Measurements from ENCODE around the gene NR6A1.
A peak's percentile ranks its signal among the peaks of the same experiment; 100 is the strongest.
"Not testable (repeated sequence)": the region's sequence is repeated elsewhere in the genome, so short reads cannot be mapped to it uniquely, and the experiment has no call there.

NR6A1 gene

DNA sequence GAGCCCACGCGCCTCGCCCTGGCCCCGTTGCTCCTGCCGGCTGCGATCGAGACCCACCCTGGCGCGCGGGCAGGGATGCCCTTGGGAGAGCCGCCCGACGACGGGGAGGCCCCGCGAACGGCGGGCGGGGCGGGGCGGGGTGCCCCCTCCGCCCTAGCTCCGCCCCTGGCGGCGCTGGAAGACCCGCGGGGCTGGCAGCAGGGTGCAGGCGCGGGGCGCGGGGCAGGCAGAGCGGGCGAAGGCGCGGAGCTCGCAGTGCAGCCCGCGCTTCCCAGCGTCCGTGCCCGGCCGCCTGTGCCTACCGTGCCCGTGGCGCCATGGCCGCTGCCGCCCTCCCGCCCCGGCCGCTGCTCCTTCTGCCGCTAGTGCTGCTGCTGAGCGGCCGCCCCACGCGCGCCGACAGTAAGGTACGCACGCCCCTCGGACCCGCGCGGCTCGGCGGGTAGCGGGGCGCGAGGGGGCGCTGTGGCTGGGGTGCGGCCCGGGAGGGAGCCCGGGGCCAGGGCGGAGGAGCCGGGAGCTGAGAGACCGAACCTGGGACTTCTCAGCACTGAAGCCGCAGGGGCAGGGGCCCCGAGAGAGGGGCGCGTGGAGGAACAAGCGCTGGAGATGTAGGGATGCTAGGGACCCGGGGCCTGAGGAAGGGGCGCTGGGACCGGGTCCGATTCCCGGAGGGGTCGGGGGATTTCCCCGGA lies 6.0 kb upstream of the NR6A1 start, which contains the start of gene OLFML2A:
TSS of gene OLFML2A (plus strand) at position 180 of the 695 bp plus-strand sequence. CDS start at position 318, 138 bp downstream.
- DNase-seq (ENCODE audit: low read depth in 2 of 2) = no peak

DNA sequence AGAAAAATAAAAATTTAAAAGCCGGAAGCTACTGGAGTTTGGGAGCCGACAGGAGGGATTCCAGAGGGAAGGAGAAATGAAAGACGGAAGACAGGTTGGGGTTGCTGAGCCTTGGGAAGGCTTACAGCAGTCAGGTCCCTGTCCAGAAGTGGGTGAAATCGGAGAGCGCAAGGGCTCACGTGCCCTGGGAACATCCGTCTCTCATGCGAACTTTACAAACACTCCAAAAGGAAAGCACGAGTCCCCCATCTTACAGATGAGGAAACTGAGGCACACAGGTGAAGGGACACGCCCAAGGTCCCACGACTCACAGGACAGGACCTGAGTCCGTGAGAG lies 5.5 kb upstream of the NR6A1 start:
- DNase-seq (ENCODE audit: low read depth in 2 of 2) = no peak

DNA sequence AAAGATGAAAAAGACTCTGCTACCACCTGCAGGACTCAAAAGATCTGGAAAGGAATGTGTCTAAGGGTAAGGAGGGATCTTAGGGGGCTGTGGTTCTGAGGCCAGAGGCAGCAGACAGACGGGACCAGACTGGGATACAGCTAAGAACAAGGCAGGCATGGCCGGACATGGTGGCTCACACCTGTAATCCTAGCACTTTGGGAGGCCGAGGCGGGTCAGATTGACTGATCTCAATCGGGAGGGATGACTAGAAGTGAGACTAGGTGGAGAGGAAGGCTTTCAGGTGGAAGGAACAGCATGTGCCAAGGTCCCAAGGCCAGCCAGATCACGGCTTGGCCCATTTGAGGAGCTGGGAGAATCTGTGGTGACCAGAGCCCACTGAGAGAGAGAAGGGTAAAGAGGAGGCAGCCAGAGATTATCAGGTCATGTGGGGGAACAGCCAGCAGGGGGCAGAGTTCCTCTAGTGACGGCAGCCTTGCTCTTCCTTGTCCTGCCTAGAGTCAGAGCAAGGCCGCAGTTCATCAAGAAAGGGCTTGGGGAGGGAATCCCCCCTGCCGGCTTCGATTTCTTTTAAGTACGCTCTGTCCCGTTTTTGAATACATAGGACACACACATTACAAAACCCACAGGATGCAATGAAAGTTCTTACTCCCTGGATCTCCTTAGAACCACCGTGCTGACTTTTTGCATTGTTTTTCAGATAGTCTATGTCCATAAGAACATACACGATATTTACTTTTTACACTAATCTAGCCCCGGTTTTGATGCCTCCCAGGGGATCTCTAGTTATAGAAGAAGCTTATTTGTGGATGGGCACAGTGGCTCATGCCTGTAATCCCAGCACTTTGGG lies 3.2 kb upstream of the NR6A1 start:
- peak; percentile 69 to 80 for DNase-seq (ENCODE audit: low read depth in 2 of 2)

DNA sequence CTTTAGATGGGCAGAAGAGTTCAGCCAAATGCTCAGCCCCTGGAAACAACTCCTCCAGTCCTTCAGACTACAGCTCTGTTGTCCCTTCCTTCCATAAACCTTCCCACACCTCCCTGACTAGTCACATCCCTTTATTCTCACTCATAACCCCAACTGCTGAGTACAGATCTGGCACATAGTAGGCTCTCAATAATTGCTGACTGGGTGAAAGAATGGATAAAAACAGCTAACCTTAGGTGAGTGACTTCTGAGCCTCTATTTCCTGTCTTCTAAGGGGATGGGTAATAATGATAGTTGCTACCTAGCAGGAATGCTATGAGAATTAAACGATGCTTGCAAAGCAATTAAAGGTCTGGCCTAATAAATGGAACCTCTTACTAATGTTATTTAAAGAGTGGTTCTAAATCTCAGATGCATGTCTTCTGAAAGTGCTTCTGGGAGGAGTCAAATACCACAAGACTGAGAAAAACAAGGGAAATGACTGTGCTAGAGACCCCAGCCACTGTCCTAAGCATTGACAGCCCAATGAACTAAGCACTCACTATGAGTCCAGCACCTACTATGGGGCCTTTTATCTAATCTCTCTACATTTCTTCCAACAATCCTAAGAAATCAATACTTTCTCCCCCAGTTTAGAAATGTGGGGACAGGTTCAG lies 2.5 kb upstream of the NR6A1 start:
- DNase-seq (ENCODE audit: low read depth in 2 of 2) = no peak

DNA sequence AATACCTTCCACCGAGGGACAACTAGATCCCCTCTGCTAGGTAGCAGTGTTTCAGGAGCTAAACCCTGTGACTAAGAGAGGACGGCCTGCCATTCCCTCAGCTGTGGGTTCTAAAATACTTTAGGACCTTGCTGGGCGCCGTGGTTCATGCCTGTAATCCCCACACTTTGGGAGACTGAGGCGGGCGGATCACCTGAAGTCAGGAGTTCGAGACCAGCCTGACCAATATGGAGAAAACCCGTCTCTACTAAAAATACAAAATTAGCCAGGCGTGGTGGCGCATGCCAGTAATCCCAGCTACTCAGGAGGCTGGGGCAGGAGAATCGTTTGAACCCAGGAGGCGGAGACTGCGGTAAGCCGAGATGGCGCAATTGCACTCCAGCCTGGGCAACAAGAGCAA lies 1.8 kb upstream of the NR6A1 start:
- DNase-seq (ENCODE audit: low read depth in 2 of 2) = not testable (repeated sequence)

DNA sequence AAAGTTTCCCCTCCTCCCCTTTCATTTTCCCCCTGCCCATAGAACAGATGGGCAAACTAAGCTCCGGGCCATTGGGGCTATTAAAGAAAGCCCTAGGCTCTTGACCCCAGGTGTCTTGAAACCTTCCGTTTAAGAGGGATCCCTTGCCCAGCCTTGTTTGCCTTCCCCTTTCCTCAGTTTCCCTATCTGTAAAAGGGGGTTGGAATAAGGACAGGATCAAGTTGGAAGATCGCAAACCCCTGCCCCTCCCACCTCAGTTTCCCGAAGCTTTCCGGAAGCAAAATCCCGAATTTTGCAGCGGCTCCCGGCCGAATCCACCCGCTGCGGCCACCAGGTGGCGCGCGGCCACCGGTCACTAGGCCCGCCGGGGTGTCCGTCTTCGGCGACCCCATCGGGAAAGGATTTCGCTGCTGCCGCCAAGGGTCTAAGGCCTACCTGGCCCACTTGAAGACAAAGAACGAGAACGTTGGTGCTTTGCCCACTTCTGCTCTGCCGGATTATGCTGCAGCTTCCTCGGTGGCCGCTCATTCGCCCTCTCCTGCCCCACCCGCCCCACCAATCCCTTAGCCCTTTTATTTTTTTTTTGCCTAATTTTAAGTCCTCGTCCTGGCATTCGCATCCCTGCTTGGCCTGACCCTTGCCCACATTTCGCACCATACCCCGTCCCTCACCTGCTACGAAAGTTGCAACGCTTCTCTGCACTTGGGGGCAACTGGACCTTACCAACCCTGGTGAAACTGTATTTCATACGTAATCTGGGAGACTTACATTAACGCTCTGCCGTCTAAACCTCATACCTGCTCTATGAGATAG lies 962 bp upstream of the NR6A1 start:
- DNase-seq (ENCODE audit: low read depth in 2 of 2) = no peak

DNA sequence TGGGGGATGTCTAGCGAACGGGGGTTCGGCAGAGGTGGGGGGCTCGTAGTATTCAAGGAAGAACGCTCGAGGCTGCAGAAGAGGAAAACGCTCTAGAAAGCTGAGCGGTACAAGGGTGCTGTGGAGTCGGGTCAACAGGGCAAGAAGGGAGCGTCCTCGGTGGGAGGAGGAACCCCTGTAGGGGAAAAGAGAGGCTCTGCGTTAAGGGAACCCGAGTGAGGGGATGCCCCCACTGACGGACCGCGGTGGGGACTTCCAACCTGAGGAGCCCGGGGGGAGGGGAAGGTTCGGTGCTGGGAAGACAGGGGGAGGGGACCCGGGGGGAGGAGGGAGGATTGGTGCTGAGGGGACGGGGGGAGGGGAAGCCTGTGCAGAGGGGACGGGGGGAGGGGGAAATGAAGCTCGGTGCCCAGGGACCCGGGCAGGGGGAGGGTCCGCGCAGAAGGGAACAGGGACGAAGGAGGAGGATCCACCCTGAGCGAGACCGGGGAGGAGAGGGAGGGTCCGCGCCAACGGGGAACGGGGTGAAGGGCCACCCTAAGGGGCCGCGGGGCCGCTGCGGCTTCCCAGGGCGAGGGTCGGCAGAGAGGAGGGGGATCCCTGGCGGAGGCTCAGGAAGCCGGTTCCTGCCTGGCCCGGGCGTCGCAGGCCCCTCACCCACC lies 621 bp downstream of the NR6A1 start:
- DNase-seq (ENCODE audit: low read depth in 2 of 2) = no peak

DNA sequence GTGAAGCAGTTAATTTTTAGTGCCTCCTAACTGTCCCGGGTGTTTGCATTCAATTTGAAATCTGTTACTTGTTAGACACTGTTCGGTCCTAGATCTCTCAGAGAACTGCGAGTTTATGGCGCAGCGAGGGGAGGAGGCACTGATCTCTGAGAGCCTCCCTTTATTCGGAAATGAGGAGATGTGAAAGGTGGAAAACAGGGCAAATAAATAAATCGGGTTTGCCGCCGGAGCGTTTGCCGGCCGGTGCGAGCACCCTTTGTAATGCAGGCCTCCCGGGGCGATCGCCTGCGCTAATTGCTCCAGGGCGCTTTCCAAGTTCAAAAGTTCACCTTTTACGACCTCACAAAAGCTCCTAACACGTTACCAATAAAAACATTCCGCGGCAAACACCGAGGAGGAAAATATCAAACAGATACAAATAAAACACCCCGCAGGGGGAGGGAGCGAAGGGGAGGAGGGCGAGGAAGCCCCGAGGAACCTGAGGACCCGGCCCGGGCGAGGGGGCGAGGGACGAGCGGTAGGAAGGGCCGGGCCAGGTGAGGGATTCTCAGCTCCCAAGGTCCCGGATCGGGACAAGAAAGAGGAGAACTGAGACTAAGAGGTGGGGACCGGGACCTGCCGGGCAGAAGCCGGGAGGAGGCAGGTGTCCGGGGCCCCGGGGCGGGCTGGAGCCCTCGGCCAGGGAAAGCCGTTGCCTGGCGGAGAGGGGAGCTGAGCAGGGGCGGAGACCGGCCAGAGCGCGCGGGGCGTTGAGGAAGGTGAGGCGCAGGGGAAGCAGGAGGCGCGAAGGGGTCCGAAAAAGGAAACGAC lies 1.4 kb downstream of the NR6A1 start:
- DNase-seq (ENCODE audit: low read depth in 2 of 2) = no peak

DNA sequence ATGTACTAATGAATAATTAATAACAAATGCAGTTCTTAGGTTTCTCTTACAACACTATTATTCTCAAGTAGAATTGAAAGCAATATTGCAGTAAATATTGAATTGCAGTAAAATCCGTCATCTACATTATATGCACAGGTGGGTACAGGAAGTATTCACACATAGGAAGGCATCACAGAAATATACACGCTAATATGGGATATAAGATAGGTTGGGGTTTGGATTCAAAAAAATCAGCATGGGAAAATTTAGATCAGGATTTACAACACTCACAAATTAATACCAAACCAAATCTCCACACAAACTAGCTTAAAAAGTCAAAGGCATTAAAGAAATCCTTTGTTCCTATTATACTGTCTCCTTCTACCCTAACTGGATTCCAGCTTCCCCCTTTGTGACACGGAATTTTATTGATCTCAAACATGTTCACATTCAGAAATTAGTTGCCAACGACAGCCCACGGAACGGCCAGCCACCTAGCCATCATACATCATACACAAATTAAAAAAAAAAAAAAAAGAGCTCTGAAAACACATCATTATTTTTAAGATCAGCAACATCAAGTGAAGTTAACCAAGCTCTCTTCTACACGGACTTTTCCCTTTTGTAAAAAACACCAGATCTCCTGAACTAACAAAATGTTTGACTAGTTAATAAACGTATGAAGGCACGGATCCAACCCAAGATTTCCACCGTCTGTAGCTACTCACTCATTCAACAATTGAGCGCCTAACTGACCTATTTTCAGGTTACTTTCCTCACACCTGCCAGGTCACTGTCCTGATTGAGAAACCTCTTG lies 2.2 kb downstream of the NR6A1 start:
- DNase-seq (ENCODE audit: low read depth in 2 of 2) = no peak

DNA sequence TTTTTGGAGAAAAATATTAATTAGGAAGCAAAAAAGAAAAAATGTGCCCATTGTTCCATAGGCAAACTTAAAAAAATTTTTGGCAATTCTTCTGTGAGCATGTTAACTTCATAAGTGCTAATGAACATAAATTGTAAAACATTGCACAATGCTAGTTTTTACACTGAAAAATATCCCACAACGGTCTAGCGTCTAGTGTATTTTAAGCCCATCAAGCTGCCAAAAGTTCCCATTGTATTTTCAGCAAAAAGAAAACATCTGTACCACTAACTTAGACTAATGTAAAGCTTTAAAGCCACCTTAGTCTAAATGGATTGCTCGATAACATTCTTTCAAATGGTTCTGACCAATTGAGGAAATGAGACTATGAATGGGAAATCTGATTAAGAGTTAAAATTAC lies 2.8 kb downstream of the NR6A1 start:
- DNase-seq (ENCODE audit: low read depth in 2 of 2) = no peak

DNA sequence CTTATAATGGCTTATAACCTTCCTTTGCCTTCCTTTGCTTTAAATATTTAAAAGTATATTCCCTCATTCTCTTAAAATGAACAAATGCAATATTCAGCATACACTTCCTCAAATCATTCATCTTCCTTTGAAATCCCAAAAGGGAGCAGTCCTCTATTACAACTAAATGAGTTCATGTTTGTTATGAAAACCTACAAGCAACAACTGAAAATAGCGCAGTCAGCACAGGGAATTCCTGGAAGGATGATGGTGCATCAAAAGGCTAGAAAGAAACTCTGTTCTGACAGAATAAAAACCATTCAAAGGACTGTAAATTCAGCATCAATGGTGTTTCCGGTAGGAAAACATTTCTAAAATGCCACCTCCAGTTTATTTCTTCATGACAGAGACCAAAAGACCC lies 3.3 kb downstream of the NR6A1 start:
- DNase-seq (ENCODE audit: low read depth in 2 of 2) = no peak

DNA sequence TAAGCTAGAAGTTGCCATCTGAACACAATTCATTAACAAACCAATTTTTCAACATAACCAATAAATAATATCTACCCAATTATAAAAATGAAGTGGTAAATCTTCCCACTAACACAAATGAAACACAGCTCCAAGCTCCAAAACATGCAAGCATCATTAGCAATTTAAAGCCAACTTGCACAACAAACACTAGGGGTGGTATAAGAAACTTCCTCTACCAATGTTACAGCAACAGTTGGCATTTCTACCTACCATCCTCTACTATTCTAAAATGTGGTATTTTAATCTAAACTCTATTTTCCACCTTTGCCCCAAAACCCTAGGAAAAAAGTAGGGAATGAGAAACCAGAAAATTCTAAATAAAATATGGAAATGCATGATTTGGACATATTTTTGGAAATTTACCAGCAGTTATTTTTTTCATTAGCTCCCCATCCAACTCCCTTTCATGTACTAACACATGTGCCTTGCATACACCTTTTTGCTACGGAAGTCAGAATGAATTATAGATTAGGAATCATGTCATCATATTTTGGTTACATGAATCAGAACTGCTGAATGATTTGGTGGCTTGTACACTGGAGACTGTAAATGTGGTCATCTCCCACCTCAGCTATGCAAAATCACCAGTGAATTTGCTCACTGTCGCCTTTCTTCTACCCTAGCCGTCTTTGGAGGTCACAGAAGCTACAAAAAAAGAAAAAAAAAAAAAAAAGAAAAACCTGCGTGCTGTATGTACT lies 4.1 kb downstream of the NR6A1 start:
- no peak for DNase-seq (ENCODE audit: low read depth in 2 of 2)

DNA sequence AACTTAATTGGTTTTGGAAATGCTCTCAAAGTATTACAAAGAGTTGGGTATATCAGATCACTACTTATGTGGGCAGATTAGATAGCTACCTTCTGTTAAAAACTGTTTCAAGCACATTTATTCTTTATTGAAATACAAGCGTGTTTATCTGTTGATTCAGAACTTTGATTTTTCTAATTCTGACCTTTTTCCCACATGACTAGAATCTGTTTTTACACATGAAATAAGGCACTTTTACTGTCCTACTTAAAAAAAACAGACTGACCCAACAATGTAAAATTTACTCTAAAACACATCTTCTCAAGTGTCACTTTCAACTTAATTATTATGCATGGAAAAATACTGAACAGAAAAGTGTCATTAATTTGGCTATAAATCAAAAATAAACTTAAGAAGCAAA lies 4.8 kb downstream of the NR6A1 start:
- no peak for DNase-seq (ENCODE audit: low read depth in 2 of 2)

DNA sequence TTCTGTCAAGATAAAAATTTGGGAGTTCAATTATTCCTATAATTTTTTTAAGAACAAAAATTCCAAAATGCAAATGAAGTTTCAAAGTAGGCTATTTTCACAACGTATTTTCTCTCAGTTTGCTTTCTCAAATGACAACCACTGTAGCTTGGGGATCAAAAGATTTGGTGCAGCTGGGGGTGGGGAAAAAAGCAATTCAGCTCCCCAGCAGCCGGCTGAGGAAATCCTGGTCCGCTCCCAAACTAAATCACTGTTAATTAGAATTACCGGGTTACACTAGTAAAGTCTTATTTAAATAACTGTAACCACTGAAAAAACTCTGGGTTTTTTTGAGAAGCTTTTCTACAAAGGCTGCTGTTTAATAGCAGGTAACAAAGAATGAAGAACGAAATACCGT lies 5.7 kb downstream of the NR6A1 start:
- no peak for DNase-seq (ENCODE audit: low read depth in 2 of 2)

DNA sequence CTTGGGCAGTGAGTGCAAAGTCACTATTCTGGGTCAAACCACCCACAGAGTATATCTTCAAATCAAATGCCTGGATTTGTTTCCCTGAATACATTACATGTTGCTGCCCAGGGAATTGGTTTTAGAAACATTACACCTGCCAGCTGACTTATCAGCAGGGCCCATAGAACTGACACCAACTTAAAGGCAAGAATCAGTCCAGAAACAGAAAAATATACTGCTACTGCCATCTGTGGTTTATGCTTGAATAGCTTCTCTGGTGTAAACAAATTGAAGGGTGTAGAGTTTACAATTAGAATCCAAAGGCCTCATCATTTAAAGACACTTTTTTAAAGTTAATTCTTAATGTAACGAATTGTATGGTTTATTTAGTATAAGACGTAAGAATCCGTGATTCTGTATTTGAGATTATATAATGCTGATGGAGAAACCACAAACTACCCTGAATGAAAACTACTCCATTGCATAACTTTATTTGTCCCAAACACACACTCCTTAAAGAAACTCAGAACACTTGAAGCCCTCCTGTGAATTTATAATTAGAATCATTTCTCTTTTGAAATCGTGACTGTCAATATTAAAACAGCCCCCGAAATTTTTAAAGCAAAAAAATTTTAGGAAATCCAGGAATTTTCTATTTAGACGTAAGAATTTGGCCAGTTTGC lies 6.2 kb downstream of the NR6A1 start:
- no peak for DNase-seq (ENCODE audit: low read depth in 2 of 2)

DNA sequence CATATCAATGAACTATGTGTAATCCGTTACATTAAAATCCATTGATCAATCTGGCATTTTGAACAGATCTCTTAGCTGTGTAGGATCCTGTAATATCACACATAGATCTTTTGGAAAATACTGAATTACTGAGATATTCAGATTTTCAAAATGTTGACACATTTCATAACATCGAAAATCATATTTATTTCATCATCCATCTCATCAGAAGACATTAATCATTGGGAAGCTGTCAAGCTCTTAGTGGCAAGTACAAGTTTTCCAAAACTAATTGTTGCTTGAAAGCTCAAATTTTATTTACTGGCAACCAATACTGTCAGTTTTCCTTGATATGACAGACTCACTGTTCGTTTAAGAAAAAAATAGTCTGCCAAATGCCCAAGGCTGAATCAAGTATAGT lies 8.5 kb downstream of the NR6A1 start:
- DNase-seq (ENCODE audit: low read depth in 2 of 2) = no peak

DNA sequence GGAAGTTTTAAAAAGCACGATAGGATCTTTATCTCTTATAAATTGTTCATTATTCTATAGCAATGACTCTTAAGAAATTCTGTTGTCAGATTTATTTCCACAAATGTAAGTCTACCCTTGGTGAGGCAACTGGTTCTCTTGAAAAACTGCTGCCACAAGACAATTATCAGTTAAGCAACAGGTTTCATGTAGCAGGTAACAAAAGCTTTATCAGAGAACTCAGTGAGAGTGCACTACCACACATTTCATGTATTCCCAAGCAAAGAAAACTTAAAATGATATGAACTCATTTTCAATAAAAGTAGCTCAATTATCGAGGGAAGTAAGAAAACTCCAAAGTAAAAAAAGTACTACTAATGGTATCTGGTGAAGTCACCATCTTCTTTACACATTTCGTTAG lies 9.4 kb downstream of the NR6A1 start:
- DNase-seq (ENCODE audit: low read depth in 2 of 2) = no peak

DNA sequence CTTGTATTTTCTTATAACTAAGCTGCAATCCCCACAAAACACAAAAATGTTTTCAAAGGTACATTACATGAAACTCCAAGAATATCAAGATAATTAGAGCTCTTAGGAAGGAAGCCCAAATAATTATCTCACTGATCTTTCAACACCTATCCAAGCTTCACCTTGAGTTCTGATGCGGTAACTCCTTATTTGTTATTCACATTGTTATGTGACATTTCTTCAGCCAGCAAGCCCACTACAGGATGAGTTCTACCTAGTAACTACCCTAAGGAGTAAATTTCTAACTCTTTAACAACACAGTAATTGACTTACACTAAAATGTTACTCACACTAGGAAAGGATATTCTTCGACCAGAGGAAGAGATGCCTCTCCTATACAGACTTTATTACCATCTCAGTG lies 9.9 kb downstream of the NR6A1 start:
- DNase-seq (ENCODE audit: low read depth in 2 of 2) = no peak

DNA sequence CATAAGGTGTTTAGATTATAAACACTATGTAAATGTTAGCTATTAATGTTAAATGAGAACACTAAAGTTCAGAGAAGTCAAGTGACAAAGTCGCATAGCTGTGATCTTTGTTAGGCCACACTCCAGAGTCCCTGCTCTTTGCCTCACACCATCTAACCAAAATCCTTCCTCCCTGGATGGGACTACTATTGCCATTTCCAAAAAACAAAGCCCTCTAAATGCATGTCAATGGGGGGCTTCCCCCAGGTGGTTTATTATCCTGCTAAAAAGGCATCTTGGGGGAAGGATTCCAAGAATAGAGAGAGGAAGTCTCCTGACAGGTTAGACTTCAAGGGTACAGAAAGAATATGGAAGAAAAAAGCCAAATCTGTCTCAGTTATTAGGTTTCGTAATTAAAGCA lies 10.4 kb downstream of the NR6A1 start:
- DNase-seq (ENCODE audit: low read depth in 2 of 2) = no peak

All from stimulated activated CD4-positive, alpha-beta T cell treated with anti-CD3 and anti-CD28 coated beads, Interleukin-15, amount 100 ng/mL, for 48 hours (primary cell).